Activated CD4-positive, alpha-beta T cell treated with anti-CD3 and anti-CD28 coated beads, Interleukin-2, amount 50 U/mL, for 1 hour (primary cell): ENCODE results near the gene FRS3.

Experiments used
- DNase-seq: peaks from one replicate; pipeline ENCODE4 v3.0.0-alpha.2; 2020

The FRS3 gene

GRCh38 chr6:41790045-41790444, 10.3 kb upstream of the FRS3 start:
- DNase-seq = no peak

GRCh38 chr6:41789390-41789724, 9.7 kb upstream of the FRS3 start:
- no peak for DNase-seq

GRCh38 chr6:41787219-41787917, 7.7 kb upstream of the FRS3 start, which contains the start of gene TOMM6:
Gene TOMM6, plus strand, starts transcription at chr6:41787694. Its CDS starts 4 bp downstream, at chr6:41787698.
- DNase-seq = peak; percentile 95

- DNase-seq = peak; percentile 86
Observed at GRCh38 chr6:41786451-41787218, 6.9 kb upstream of the FRS3 start.

GRCh38 chr6:41785689-41786450, 6.2 kb upstream of the FRS3 start:
- DNase-seq = no peak

GRCh38 chr6:41785254-41785653, 5.6 kb upstream of the FRS3 start:
- DNase-seq = no peak

- no peak for DNase-seq
Observed at GRCh38 chr6:41784581-41785171, 5.0 kb upstream of the FRS3 start.

- DNase-seq = no peak
Observed at GRCh38 chr6:41783106-41783780, 3.5 kb upstream of the FRS3 start.

- DNase-seq = no peak
Observed at GRCh38 chr6:41781366-41781730, 1.6 kb upstream of the FRS3 start.

GRCh38 chr6:41780551-41781365, 1.1 kb upstream of the FRS3 start, which contains the start of gene PRICKLE4:
Gene PRICKLE4, plus strand, starts transcription at chr6:41780782. Its CDS starts 2,692 bp downstream, at chr6:41783474.
- DNase-seq = no peak

GRCh38 chr6:41779336-41779735, 364 bp downstream of the FRS3 start:
- DNase-seq = no peak

GRCh38 chr6:41778895-41779294, 805 bp downstream of the FRS3 start:
- no peak for DNase-seq

- no peak for DNase-seq
Observed at GRCh38 chr6:41777551-41778285, 2.0 kb downstream of the FRS3 start.

GRCh38 chr6:41775293-41775882, 4.3 kb downstream of the FRS3 start:
- DNase-seq = no peak

- DNase-seq = no peak
Observed at GRCh38 chr6:41774841-41775240, 4.9 kb downstream of the FRS3 start.

- DNase-seq = no peak
Observed at GRCh38 chr6:41771058-41771983, 8.4 kb downstream of the FRS3 start.

- DNase-seq = no peak
Observed at GRCh38 chr6:41770381-41771057, 9.2 kb downstream of the FRS3 start.

- DNase-seq = no peak
Observed at GRCh38 chr6:41769376-41769775, 10.3 kb downstream of the FRS3 start.
